Upper lobe of left lung (tissue), 4 donors: ENCODE data around the gene ANXA9.

Source experiments
- CTCF ChIP-seq, 6 experiments: fragments of 450-650 bp in 4 of 6; fragments of 200-600 bp in 2 of 6; sonication (generic) in 2 of 6; IDR thresholded peaks; one replicate each; pipeline ENCODE4 v1.5.1; 2016 to 2019; ENCODE audit warnings: antibody characterized with exemption in 6 of 6
- POLR2A ChIP-seq, 4 donors: fragments of 450-650 bp; IDR thresholded peaks; one replicate each; pipeline ENCODE4 v1.5.1; 2016 to 2017; ENCODE audit warnings: antibody characterized with exemption in 4 of 4, mild to moderate bottlenecking in 2 of 4
- POLR2AphosphoS5 ChIP-seq, 2 donors: sonication (generic); formaldehyde crosslinking; IDR thresholded peaks; one replicate each; pipeline ENCODE4 v1.5.1; 2017; ENCODE audit warnings: antibody characterized with exemption in 2 of 2

GRCh38 chr1:150967936-150968335 lies 14.2 kb upstream of the ANXA9 start:
- TF ChIP-seq POLR2AphosphoS5 (IDR thresholded peaks at IDR 0.05) (no peak), CTCF (IDR thresholded peaks at IDR 0.05) (no peak), POLR2A (IDR thresholded peaks at IDR 0.05) (no peak)
